Kasumi-1 (cell line): Measurements from ENCODE around the gene UBD.

Experiments
- DNase-seq, 2 experiments: peaks; one replicate each; lab custom pipeline; 2025; lab: John Stamatoyannopoulos, UW

Gene UBD

DNA sequence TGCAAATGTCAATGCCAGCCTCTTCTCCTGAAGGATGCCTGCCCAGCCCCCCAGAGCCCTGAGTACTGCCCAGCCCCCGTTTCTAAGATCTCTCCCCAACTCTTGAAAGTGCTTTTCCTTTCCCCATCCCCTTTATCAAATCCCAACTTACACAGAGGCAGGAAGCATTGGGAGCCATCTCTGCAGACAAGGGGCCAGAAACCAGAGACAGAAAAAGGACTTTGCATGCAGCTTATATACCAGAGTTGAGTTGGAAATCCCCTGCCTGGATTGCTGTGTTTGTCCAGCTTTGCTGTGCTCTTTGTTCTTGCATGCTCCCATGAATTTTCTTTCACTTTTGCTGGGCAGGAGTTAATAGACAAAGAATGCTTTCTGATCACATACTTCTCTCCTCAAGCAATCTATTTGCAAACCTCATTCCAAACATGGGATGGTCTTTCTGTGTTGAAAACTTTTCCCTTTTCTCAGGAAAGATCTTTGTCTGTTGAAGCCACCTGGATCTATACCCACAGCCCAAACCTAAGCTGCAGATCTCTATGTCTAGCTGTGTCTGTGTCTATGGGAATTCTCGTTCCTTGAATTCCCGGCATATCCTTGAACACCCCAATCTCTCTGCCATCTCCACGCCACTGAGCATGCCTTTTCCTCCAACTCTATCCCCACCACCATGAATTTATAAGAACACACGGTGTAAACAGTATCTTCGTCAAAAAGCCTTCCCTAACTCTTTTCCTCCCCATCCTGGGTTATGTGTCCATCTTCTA lies at the start of gene UBD:
TSS of gene UBD (minus strand) at position 209 of the 764 bp plus-strand sequence. CDS start at position 178, 31 bp downstream.
- DNase-seq, result no peak

DNA sequence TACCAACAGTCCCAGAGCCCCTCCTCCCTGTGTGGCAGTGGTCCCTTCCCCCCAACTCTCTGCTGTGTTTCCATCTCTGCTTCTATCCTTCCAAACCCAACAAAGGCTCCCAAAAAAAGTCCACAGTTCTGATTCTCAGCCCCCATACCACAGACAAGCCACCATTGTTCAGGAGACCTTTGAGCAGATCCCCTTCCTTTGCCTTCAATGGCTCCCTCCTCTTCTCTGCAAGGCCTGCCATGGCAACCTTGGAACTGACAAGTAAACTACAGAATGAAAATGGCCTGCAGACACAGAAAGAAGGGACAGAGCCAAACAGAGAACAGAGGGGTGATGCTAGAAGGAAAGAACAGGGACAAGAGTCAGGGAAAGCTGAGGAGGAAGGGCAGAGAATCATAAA lies 48.6 kb upstream of the UBD start:
- DNase-seq, result no peak

DNA sequence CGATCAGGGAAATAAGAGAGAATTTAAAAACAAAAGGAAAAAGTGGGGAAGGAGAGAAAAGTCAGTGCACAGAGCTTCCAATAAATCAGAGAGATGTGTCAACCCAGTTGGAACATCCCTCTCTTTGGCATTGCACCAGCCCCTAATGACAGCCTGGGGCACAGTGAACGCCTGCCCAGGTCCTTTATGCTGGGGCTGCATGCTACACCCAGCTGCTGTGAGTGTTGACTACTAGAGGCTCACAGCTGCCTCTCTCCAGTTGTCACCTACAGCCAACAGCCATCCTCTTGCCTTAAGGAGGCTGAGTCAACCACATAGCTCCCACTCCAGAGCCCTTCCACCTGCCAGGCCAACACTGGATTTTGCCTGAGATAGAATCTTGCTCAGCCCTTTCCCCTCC lies 44.4 kb upstream of the UBD start:
- DNase-seq, result no peak

DNA sequence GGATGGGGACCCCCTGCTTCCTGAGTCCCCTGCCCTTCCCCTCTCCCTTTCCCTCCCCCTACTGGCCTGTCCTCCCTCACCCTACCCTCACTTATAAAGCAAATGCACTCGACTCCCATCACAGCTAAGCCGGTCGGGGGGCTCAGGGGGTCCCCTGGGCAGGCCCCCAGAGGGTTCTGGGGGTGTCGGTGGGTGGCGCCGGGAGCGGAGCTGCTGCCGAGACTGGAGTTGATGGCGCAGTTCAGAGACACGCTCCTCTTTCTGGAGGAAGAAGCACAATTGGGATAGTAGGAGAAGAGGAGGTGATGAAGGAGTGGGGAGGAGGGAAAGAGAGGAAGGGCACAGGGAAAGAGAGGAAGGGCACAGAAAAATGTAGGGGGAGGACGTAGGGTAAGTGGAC lies 43.9 kb upstream of the UBD start:
- DNase-seq, result no peak

DNA sequence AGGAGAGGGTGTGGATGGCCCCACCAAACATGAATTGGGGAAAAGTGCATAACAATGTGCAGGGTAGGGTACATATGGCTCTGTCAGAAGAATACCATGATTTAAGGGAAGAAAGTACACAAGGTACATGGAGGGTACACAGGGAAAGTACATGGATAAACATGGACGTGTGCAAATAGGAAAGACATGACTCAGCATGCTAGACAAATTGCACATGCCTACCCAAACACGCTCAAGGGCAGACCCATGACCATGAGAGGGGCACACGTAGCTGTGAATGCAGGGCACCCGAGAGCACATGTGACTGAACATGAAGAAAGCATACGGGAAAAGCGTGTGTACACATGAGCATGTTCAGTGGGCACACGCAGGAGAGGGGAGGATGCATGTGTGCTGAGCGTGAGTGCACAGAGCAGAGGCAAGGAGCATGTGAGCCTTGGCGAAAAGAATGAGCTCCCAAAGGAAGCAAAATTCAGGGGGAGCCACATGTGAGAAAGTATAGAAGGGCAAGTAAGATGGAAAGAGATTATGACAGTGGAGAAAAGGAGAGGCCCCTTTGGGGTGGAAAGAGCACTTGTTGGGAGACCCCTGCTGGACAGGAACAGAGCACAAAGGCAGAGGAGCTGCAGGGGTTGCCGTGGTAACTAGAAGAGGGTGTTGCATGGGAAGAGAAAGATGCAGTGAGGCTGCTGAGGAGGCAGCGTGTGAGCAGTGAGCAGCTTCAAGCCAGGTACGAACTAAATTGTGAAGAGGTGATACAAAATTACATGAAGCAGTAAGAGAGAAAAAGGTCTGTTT lies 43.2 kb upstream of the UBD start:
- DNase-seq, result peak; percentile 38 to 49

DNA sequence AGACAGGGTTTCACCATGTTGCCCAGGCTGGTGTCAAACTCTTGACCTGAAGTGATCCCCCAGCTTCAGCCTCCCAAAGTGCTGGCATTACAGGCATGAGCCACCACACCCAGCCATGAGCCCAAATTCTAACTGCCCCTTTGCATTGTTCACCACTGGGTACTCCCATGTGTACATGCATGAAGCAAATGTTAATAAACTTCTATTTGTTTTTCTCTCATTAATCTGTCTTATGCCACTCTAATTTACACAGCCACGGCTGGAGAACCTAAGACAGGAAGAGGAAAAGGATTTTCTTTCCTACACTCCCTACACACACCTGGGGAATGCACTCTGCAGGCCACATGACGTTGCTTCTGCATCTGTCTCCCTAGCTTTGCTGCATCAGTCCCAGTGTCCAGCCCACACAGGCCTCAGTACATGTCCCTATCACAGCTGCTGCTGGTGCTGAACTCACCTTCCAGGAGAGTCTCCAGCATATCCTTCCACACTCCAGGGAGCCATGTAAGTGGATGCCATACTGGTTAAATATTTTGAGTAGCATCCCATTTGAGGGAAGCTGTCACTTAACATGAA lies 38.7 kb upstream of the UBD start:
- DNase-seq, result no peak

DNA sequence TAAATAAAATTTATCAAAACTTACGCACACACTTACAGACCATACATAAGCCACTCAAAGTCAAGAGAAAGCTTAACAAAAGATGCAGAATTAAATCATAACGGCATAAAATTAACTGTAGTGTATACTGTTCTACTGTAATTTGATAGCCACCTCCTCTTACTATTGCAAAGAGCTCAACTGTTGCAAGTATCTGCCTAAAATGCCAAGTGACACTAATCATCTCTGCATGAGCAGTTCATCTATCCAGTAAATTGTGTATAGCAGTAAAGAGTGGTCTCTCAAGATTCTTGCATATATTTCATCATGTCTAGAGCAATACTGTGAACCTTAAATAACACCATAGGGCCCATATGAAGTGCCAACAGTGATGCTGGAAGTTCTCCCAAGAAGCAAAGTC lies 37.7 kb upstream of the UBD start:
- no peak for DNase-seq

DNA sequence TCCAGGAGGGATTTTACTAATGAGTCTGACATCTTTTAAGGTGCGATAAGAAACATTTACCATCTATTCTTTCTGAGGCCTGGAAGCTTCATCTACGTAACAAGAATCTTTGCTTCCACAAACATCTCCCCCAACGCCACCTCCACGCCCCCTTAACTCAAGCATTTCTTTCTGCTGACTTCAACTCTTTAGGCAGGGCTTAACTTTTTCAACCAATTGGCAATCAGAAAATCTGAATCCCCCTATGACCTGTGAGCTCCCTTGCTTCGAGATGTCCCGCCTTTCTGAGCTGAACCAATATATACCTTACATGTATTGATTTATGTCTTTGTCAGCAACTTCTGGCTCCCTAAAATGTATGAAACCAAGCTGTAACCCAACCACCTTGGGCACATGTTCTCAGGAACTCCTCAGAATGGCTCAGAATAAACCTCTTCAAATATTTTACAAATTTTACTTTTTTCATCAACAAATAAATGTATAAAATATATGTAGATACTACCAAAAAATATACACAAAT lies 36.9 kb upstream of the UBD start:
- DNase-seq, result no peak

DNA sequence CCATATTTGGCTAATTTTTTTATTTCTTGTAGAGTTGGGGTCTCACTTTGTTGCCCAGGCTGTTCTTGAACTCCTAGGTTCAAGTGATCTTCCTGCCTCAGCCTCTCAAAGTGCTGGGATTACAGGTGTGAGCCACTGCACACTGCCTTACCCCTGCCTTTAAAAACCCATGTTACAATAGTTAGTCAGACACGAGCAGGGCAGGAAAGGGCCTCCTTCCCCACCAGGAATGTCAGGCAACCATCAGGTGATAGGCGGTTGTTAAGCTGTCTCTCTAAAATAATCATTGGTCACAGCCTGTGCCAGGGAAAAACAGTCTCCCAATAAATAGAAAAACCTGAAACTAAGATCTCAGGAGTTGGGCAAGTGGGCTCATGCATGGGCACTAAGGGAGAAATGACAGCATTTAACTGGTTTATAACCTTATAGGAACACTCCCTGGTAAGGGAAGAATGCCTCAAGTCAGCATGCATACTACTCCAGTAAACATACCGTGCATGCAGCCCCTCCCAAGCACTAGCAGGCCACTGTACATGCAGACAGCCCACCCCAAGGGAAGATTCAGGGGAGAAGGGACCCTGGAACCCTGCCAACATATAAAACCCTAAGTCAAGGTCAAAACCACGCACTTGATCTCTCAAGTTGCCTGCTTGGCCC lies 33.8 kb upstream of the UBD start:
- DNase-seq, result no peak

DNA sequence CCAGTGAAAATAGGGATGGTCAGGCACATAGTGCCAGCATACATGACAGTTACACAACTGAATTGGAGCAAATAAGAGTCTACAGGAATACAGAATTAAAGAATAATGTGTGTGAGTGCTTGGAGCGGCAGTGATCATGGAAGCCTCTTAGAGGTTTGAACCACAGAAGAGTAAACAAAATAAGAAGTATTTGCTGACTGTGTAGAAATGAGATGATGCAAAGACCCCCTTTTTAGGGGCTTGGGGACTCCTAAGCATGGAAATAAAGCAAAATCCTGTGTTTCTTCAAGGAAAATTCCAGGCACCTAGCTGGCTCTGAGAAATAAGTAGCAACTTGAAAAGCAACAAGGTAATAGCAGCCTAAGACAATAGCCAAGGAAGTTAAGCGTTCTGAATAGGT lies 32.1 kb upstream of the UBD start:
- DNase-seq, result no peak

DNA sequence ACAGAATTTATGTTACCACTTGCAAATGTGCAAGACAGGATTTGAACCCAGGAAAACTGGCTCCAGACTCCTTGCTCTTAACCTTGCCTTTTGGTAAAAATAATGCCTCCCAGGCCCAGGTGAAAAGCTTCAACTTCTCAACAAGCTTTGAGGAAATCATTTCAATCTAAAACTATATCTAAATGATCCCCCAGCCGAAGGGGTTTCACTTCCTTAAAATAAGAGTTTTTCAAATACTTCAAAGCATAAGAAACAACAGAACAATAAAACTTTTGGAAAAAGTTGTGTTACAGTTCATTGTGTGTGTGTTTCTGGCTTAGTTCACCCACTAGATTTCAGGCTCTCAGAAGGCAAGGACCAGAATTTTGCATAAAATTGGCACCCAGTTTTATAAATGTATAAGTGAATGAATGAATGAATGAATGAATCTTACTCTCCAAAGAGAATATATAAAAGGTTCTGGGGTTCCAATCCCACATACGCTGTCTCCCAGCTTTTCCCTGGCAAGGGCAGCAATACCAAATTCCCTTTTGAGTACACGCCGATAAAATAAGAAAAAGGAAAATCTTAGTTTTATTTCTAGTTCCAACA lies 30.8 kb upstream of the UBD start:
- no peak for DNase-seq

DNA sequence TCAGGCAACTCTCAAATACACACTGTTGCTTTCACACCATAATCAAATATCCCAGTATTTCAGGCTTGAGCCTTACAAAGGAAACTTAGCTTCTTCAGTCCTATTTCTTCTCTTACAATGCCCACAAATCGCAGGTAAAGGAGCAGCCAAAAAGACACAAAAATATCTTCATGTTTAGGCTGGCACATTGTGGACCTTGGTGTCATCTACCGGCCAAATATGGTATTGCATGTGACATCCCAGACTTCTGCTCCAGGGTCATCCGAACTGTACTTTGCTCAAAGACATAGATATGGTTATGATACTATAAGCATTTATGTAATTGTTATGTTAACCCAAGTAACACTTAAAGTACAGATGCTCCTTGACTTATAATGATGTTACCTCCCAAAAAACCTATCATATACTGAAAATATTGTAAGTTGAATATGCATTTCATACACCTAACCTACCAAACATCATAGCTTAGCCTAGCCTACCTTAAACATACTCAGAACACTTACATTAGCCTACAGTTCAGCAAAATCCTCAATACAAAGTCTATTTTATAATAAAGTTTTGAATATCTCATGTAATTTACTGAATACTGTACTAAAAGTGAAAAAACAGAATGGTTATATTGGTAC lies 30.0 kb upstream of the UBD start:
- peak; percentile 42 to 61 for DNase-seq

DNA sequence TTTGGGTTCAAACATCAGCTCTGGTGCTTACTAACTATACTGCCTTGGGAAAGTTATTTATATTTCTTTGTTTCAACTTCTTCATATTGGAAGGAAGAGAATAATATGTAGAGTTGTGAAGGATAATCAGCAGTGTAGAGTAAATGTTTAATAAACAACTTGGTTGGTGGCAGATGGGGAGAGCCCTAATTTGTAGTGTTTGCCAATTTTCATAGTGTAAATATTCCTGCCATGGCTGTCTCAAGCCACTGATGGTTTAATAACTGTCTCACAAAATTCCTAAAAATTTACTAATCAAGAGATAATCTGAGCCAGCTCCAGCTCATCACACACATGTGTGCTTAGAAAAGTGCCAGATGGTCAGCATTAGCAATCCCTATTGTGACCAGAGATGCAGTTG lies 25.3 kb upstream of the UBD start, which contains the start of gene OR2H2:
TSS of gene OR2H2 (plus strand) at position 301 of the 400 bp plus-strand sequence. CDS start 2,824 bp downstream, outside the sequence.
- no peak for DNase-seq

DNA sequence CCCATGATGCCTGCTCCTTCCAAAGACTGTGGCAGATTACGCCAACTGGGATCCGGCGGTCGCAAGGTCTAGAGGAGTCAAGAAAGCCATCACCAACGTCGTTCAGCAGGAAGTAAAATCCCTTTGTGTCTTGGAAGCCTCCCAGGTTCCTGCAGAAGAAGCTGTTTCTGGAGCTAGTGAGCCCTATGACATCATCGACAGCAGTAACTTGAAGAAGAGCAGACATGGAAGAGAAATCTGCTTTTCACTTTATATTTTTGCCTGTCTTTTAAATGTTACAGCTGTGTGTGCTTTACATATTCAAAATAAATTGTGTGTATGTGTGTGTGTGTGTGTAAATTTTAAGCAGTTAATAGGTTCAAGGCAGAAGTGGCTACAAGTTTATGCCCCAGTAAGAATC lies 18.0 kb upstream of the UBD start:
- DNase-seq, result no peak

DNA sequence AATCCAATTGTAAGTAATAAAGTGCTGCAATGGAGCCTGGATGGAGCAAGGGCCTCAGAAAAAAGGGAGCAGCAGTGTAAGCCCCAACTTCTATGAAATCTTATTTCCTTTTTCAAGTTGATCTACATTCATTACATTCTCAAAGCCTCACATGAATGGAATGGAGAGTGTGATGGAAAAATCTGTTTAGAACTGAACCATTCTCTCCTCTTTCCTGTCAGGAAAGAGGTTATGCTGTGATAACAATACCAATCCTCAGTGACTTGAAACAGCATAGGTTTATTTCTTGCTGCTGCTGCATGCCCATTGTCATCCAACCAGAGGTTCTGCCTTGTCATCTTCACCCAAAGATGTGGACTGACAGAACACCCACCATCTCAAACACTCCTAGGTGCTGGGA lies 16.5 kb upstream of the UBD start:
- no peak for DNase-seq

DNA sequence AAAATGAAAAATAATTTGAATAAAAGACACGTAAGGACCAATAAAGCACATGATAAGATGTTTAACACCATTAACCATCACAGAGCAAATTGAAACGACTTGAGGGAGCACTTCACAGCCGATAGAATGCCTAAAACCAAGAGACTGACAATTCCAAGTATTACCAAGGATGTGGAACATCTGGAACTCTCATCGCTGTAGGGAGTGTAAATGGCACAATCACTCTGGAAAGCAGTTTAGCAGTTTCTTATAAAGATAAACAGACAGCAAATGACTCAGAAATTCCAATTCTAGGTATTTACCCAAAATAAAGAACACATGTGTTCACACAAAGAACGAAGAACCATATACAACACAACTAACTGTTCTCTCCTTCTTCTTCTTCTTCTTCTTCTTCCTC lies 8.5 kb upstream of the UBD start:
- no peak for DNase-seq

DNA sequence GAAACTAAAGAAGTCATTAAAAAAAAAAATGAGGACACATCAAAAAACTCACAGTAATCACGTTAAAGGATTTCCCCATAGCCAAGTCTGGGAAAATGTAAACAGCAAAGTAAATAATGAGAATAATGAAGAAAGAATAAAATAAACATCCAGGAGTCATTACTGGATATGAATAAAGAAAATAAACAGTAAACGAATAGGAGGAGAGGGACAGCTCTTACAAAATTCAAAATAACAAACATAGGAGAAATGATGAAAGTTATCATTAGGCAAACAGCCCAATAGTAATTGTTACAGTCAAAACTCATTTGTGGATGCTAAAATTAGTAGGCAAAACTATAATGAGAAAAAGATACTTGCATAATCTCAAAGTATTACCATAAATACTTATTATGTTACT lies 8.0 kb upstream of the UBD start:
- DNase-seq, result no peak

DNA sequence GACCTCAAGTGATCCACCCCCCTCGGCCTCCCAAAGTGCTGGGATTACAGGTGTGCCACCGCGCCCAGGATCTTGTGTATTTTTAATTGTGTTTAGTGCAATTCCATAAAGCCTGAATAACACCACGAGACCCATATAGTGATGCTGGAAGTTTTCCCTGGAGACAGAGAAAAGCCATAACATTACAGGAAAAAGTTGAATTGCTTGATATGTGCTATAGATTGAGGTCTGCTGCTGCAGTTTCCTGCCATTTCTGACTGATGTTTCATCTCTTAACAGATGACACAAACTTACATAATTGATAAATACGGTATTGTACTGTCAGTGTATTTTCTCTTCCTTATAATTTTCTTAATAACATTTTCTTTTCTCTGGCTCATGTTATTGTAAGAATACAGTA lies 7.3 kb upstream of the UBD start:
- DNase-seq, result no peak

DNA sequence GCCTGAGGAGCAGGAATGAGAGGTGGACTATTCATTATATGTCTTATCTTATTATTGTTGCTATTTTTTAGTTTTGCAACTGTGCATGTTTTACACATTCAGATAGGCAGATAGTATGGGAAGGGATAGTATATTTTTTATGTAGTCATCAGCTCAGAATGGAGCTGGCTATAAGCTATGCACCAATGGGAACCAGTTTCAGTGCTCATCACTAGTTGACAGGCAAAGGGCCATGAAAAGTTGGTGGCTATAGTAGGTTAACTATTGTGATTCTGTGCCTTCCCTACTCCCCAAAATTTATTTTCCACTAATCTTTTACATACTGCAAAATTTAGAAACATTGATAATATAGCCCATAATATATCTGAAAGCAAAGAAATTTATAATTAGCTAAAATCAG lies 5.3 kb upstream of the UBD start:
- no peak for DNase-seq

DNA sequence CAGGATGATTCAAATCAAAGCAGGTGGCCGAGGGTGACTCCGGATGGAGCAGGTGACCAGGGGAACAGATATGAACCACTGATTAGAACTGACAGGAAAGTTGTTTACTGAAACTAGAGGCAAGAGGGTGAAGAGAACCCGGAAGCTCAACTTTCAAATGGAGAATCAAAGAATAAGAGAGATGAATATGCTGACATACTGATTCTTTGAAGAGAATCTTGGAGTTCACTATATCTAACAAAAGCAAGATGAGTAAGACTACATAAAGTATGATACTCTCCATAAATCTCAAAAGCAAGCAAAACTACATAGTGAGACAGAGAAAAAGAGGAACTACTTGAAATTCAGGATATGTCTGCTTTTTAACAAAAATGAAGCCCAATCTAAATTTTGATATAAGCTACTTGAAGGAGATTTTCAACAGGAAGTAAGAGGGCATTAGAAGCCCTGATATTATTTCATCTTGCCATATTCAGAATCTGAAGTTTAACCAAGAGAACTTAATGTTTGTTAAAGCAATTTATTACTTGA lies 4.0 kb upstream of the UBD start:
- peak; percentile 32 for DNase-seq

DNA sequence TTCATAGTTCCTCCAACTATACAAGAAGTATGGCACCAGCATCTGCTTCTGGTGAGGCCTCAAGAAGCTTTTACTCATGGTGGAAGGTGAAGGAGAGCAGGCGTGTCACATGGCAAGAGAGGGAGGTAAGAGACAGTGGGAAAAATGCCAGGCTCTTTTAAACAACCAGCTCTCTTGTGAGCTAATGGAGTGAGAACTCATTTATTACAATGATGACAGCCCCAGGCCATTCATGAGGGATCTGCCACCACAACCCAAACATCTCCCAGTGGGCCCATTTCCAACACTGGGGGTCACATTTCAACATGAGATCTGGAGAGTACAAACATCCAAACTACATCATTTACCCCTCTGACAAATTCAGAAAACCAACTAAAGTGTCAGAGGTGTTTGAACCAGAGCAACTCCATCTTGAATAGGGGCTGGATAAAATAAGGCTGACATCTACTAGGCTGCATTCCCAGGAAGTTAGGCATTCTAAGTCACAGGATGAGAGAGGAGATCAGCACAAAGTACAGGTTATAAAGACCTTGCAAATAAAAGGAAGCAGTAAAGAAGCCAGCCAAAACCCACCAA lies 2.2 kb upstream of the UBD start:
- no peak for DNase-seq
